Calu3 (cell line): ENCODE results near the gene COPG1. TPM values are rescaled to one million over a fixed set of nuclear protein-coding genes. Genes with fewer than 3 reads are reported as not detected.

Source experiments
- BruUV-seq: library from RNA; stranded (reverse); fragments of 400-500 nt; replicated peaks from 2 replicates; lab custom pipeline; 2021; lab: Mats Ljungman, UMichigan
- CTCF ChIA-PET: fragments of 300-600 bp; sonication (Branson Sonifier 250); formaldehyde crosslinking; loops from one replicate; lab custom pipeline; 2022; ENCODE audit warnings: antibody characterized with exemption; lab: Charles Lee
- DNase-seq: peaks from one replicate; pipeline ENCODE4 v3.0.0; 2022
- H3K27ac Mint-ChIP-seq: one replicate; pipeline ENCODE4 v1.8.0; 2022; ENCODE audit warnings: mixed read lengths; ENCODE audit not compliant: unreplicated experiment
- H3K27me3 Mint-ChIP-seq: one replicate; pipeline ENCODE4 v1.8.0; 2022; ENCODE audit warnings: mixed read lengths; ENCODE audit not compliant: unreplicated experiment
- H3K36me3 Mint-ChIP-seq: one replicate; pipeline ENCODE4 v1.8.0; 2022; ENCODE audit warnings: mild to moderate bottlenecking, moderate library complexity, mixed read lengths; ENCODE audit not compliant: insufficient read depth, unreplicated experiment
- H3K4me1 Mint-ChIP-seq: one replicate; pipeline ENCODE4 v1.8.0; 2022; ENCODE audit warnings: mild to moderate bottlenecking, low read depth, mixed read lengths; ENCODE audit not compliant: unreplicated experiment
- H3K4me3 Mint-ChIP-seq: one replicate; pipeline ENCODE4 v1.8.0; 2022; ENCODE audit warnings: mild to moderate bottlenecking, low read depth, moderate library complexity, mixed read lengths; ENCODE audit not compliant: unreplicated experiment
- H3K9me3 Mint-ChIP-seq: one replicate; pipeline ENCODE4 v1.8.0; 2022; ENCODE audit warnings: low read depth, mixed read lengths; ENCODE audit not compliant: unreplicated experiment
- intact Hi-C: fragments of 100-400 bp; cut with micrococcal nuclease; formaldehyde crosslinking; loops from one replicate; pipeline ENCODE4 v1.10.0; 2022; ENCODE audit not compliant: unreplicated experiment
- microRNA-seq: library from miRNA; unstranded; fragments of <30 nt; microRNA quantifications from one replicate; pipeline ENCODE4 v1.2.0, GENCODE V29; 2022
- total RNA-seq: library from RNA; stranded (reverse); gene quantifications from 2 replicates; pipeline ENCODE4 v1.2.3, GENCODE V29; 2022
- TF ChIP-seq, protein P1 (sequence below): fragments of 200-600 bp; IDR thresholded peaks from one replicate; pipeline ENCODE4 v1.8.0; 2022; ENCODE audit warnings: antibody characterized with exemption; ENCODE audit not compliant: unreplicated experiment

The COPG1 gene
- total RNA-seq, 1 experiment from 2014 or later: 295 TPM

DNA sequence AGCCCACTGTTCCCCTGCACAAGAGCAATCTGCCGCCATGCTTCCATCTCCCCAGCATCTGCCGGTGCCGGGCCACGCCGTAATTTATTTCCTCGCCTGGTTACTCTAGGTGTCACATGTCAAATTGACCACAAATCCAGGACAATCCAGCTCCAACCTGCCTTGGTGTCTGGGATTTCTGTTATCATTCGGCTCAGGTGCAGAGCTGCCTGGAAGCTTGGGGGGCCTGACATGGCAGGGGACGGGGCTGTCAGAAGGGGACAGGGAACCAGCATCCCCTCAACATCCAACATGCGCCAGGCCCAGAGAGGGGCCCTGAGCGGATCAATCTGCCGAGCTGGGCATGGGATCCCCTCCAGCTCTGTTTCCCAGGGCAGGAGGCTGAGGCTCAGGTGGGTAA is 77.2 kb downstream of the COPG1 start:
- no peaks in the 10 kb centered on the region for H3K36me3 Mint-ChIP-seq
- H3K27me3 Mint-ChIP-seq: peaks cover 25% of the 10 kb centered on the region
- H3K27ac Mint-ChIP-seq: no peak overlapping the region
- no TSS peak for BruUV-seq
- H3K4me3 Mint-ChIP-seq: no peak overlapping the region
- H3K9me3 Mint-ChIP-seq: no peaks in the 10 kb centered on the region
- TF ChIP-seq, protein P1, sequence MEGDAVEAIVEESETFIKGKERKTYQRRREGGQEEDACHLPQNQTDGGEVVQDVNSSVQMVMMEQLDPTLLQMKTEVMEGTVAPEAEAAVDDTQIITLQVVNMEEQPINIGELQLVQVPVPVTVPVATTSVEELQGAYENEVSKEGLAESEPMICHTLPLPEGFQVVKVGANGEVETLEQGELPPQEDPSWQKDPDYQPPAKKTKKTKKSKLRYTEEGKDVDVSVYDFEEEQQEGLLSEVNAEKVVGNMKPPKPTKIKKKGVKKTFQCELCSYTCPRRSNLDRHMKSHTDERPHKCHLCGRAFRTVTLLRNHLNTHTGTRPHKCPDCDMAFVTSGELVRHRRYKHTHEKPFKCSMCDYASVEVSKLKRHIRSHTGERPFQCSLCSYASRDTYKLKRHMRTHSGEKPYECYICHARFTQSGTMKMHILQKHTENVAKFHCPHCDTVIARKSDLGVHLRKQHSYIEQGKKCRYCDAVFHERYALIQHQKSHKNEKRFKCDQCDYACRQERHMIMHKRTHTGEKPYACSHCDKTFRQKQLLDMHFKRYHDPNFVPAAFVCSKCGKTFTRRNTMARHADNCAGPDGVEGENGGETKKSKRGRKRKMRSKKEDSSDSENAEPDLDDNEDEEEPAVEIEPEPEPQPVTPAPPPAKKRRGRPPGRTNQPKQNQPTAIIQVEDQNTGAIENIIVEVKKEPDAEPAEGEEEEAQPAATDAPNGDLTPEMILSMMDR: no peak
- CTCF ChIA-PET: no interaction called here
- DNase-seq: no peak
- no peaks in the 10 kb centered on the region for H3K4me1 Mint-ChIP-seq
- intact Hi-C loops: no loop called here

Small RNA genes lying within 50 kb of the gene (microRNA-seq; reads per million reads assigned to microRNA genes)
- not detected for gene MIR6826

Other genes starting within 250 kb of the COPG1 start
- gene EFCC1, start 248.3 kb upstream of the COPG1 start, total RNA-seq: 0.15 TPM in 1 of 2 replicates, not detected in the other
- gene GP9, start 188.8 kb upstream of the COPG1 start, total RNA-seq: not detected in 2 replicates
- 21.2 and 27.4 TPM in 2 replicates for gene RAB43, start 127.8 kb upstream of the COPG1 start, total RNA-seq
- gene ISY1, start 88.5 kb upstream of the COPG1 start, total RNA-seq: 63.8 and 77.0 TPM in 2 replicates
- 331 and 355 TPM in 2 replicates for gene CNBP, start 65.7 kb upstream of the COPG1 start, total RNA-seq
- 67.1 and 83.6 TPM in 2 replicates for gene HMCES, start 29.3 kb downstream of the COPG1 start, total RNA-seq
- gene EFCAB12, start 179.0 kb downstream of the COPG1 start, total RNA-seq: 0.42 and 0.54 TPM in 2 replicates
- 49.8 and 52.3 TPM in 2 replicates for gene MBD4, start 190.3 kb downstream of the COPG1 start, total RNA-seq
- 33.5 and 35.5 TPM in 2 replicates for gene IFT122, start 190.6 kb downstream of the COPG1 start, total RNA-seq